CD14-positive monocyte (primary cell): ENCODE results near the gene LRRC47. TPM values are rescaled to one million over a fixed set of nuclear protein-coding genes. Genes with fewer than 3 reads are reported as not detected.

Source experiments
- DNase-seq, 3 donors: peaks; one replicate each; pipeline ENCODE4 v3.0.0-alpha.2; 2011 to 2022
- H2AFZ ChIP-seq: 2 replicates; pipeline ENCODE4 v1.6.0; 2012; ENCODE audit warnings: mild to moderate bottlenecking, low read depth, low read length, inconsistent platforms; ENCODE audit not compliant: insufficient read depth, poor library complexity, severe bottlenecking
- H3K27ac ChIP-seq, 2 donors: 1 replicate in 1 of 2; 2 replicates in 1 of 2; pipeline ENCODE4 v1.5.1; 2012 to 2013; ENCODE audit warnings: low read length in 2 of 2, control low read depth in 1 of 2, inconsistent platforms in 1 of 2, low read depth in 1 of 2, mild to moderate bottlenecking in 1 of 2
- H3K27me3 ChIP-seq, 2 donors: one replicate each; pipeline versions ENCODE4 v1.6.0 to v1.6.1; 2011 to 2013; ENCODE audit warnings: low read length in 2 of 2; ENCODE audit not compliant: control insufficient read depth in 2 of 2, insufficient read depth in 2 of 2
- H3K36me3 ChIP-seq, 2 donors: replicated peaks in 1 of 2; 1 replicate in 1 of 2; 2 replicates in 1 of 2; pipeline versions ENCODE4 v1.5.1 to v1.6.1; 2012 to 2013; ENCODE audit warnings: low read length in 2 of 2, control low read depth in 1 of 2, inconsistent platforms in 1 of 2, mild to moderate bottlenecking in 1 of 2; ENCODE audit not compliant: insufficient read depth in 2 of 2, control insufficient read depth in 1 of 2
- H3K4me1 ChIP-seq, 2 donors: 1 replicate in 1 of 2; 2 replicates in 1 of 2; pipeline versions ENCODE4 v1.5.1 to v1.6.1; 2012 to 2013; ENCODE audit warnings: low read length in 2 of 2, control low read depth in 1 of 2, inconsistent platforms in 1 of 2, mild to moderate bottlenecking in 1 of 2, moderate library complexity in 1 of 2; ENCODE audit not compliant: insufficient read depth in 2 of 2, control insufficient read depth in 1 of 2
- H3K4me2 ChIP-seq: replicated peaks from 2 replicates; pipeline ENCODE3; 2012; ENCODE audit warnings: low read length, moderate library complexity, mild to moderate bottlenecking; ENCODE audit not compliant: poor library complexity, severe bottlenecking; ENCODE audit errors: extremely low read depth
- H3K4me3 ChIP-seq, 3 experiments: fragments of 200-600 bp in 1 of 3; sonication (generic) in 1 of 3; replicated peaks in 1 of 3; 1 replicate in 2 of 3; 2 replicates in 1 of 3; pipeline ENCODE4 v1.5.1; 2011 to 2013; ENCODE audit warnings: low read length in 3 of 3, mild to moderate bottlenecking in 3 of 3, control low read depth in 2 of 3, low read depth in 2 of 3, inconsistent platforms in 1 of 3, moderate library complexity in 1 of 3
- H3K79me2 ChIP-seq: 2 replicates; pipeline ENCODE4 v1.6.0; 2012; ENCODE audit warnings: mild to moderate bottlenecking, control low read depth, inconsistent platforms, low read length, moderate library complexity; ENCODE audit not compliant: insufficient read depth
- H3K9ac ChIP-seq: 2 replicates; pipeline ENCODE4 v1.6.0; 2017; ENCODE audit warnings: low read length, mild to moderate bottlenecking; ENCODE audit not compliant: insufficient read depth, poor library complexity, severe bottlenecking
- H3K9me3 ChIP-seq, 2 donors: replicated peaks in 1 of 2; 1 replicate in 1 of 2; 2 replicates in 1 of 2; pipeline versions ENCODE4 v1.5.1 to v1.6.1; 2012 to 2013; ENCODE audit warnings: low read length in 2 of 2, control low read depth in 1 of 2; ENCODE audit not compliant: control insufficient read depth in 1 of 2, insufficient read depth in 1 of 2
- H4K20me1 ChIP-seq: 2 replicates; pipeline ENCODE4 v1.6.0; 2012; ENCODE audit warnings: mild to moderate bottlenecking, low read length, control low read depth, moderate library complexity; ENCODE audit not compliant: insufficient read depth
- H3K27ac Mint-ChIP-seq, 7 donors: one replicate each; pipeline ENCODE4 v1.8.0; 2020; ENCODE audit warnings: mild to moderate bottlenecking in 7 of 7, mixed read lengths in 7 of 7, moderate library complexity in 6 of 7, inconsistent platforms in 2 of 7
- H3K27me3 Mint-ChIP-seq, 3 donors: one replicate each; pipeline ENCODE4 v1.8.0; 2021 to 2022; ENCODE audit warnings: low read depth in 3 of 3, mild to moderate bottlenecking in 3 of 3, mixed read lengths in 3 of 3, moderate library complexity in 3 of 3, inconsistent platforms in 1 of 3
- H3K36me3 Mint-ChIP-seq, 2 donors: one replicate each; pipeline ENCODE4 v1.8.0; 2020; ENCODE audit warnings: mixed read lengths in 2 of 2, inconsistent platforms in 1 of 2, mild to moderate bottlenecking in 1 of 2
- H3K4me1 Mint-ChIP-seq: one replicate; pipeline ENCODE4 v1.8.0; 2020; ENCODE audit warnings: mild to moderate bottlenecking, mixed read lengths
- H3K4me3 Mint-ChIP-seq, 2 donors: one replicate each; pipeline ENCODE4 v1.8.0; 2020; ENCODE audit warnings: mild to moderate bottlenecking in 2 of 2, mixed read lengths in 2 of 2, moderate library complexity in 1 of 2
- H3K9me3 Mint-ChIP-seq, 7 donors: one replicate each; pipeline ENCODE4 v1.8.0; 2020 to 2022; ENCODE audit warnings: mixed read lengths in 7 of 7, mild to moderate bottlenecking in 6 of 7, moderate library complexity in 6 of 7, inconsistent platforms in 2 of 7
- CTCF ChIP-seq: fragments of 200-600 bp; IDR thresholded peaks from one replicate; pipeline ENCODE4 v1.8.0; 2022; ENCODE audit warnings: antibody characterized with exemption, mild to moderate bottlenecking
- WGBS: methylation state at CpG from one replicate; pipeline ENCODE4 v1.1.5; 2013; ENCODE audit warnings: missing lambda C conversion rate; ENCODE audit not compliant: insufficient coverage; 5-methylcytosine and 5-hydroxymethylcytosine counted together
- intact Hi-C, 2 donors: fragments of 100-400 bp; cut with micrococcal nuclease; formaldehyde crosslinking; loops; one replicate each; pipeline versions ENCODE4 v1.15.0 to v1.15.1; 2023
- polyA plus RNA-seq, 3 donors: library from polyadenylated mRNA; depleted of rRNA in 1 of 3; unstranded in 2 of 3; stranded (reverse) in 1 of 3; fragments of 300-500 nt in 2 of 3; fragments of >200 nt in 1 of 3; fragmentation: Illumina TruSeq in 2 of 3; gene quantifications; 1 replicate in 2 of 3; 2 replicates in 1 of 3; pipeline ENCODE4 v1.2.3, GENCODE V29; 2012 to 2021

The LRRC47 gene
- polyA plus RNA-seq, 3 donors = 17.8 to 24.8 (median 18.0) TPM

- Histone ChIP-seq H3K9me3 (no peaks in the 10 kb centered on the region), H3K4me1 (no peaks in the 10 kb centered on the region), H3K27ac (no peak overlapping the region), H3K27me3 (no peaks in the 10 kb centered on the region), H2AFZ (no peak overlapping the region), H4K20me1 (no peaks in the 10 kb centered on the region), H3K36me3 (peaks cover 0 to 18% of the 10 kb centered on the region in 2 donors), H3K4me2 (no peak overlapping the region), H3K9ac (no peak overlapping the region), H3K4me3 (no peak overlapping the region), H3K79me2 (no peaks in the 10 kb centered on the region)
- Mint-ChIP-seq H3K4me3 (no peak overlapping the region), H3K9me3 (no peaks in the 10 kb centered on the region), H3K36me3 (peaks cover 15 to 20% of the 10 kb centered on the region in 2 donors), H3K27me3 (peaks cover 2 to 15% (median 5%) of the 10 kb centered on the region in 3 donors), H3K4me1 (no peaks in the 10 kb centered on the region), H3K27ac (no peak overlapping the region)
- no peak for DNase-seq
- WGBS = 91% methylated on average over 15 of the region's 29 CpGs
- no peak for TF ChIP-seq CTCF
- intact Hi-C loops = no loop called here
Observed at GRCh38 chr1:3733094-3733882, 63.0 kb downstream of the LRRC47 start.

GRCh38 chr1:3732434-3733093 is 63.7 kb downstream of the LRRC47 start:
- H3K9me3 ChIP-seq = no peaks in the 10 kb centered on the region
- no peak for TF ChIP-seq CTCF
- no peaks in the 10 kb centered on the region for H3K9me3 Mint-ChIP-seq
- H3K4me3 Mint-ChIP-seq = no peak overlapping the region
- H3K4me1 ChIP-seq = no peaks in the 10 kb centered on the region
- H3K4me1 Mint-ChIP-seq = no peaks in the 10 kb centered on the region
- no peak overlapping the region for H3K4me2 ChIP-seq
- H3K27ac ChIP-seq = no peak overlapping the region
- no peaks in the 10 kb centered on the region for H3K27me3 ChIP-seq
- no peak overlapping the region for H3K4me3 ChIP-seq
- no peak for DNase-seq
- no peak overlapping the region for H3K27ac Mint-ChIP-seq
- peaks cover 2 to 15% (median 5%) of the 10 kb centered on the region in 3 donors for H3K27me3 Mint-ChIP-seq
- H3K79me2 ChIP-seq = no peaks in the 10 kb centered on the region
- WGBS = 49% methylated on average over 35 of the region's 37 CpGs
- no peak overlapping the region for H2AFZ ChIP-seq
- H3K36me3 ChIP-seq = peaks cover 0 to 13% of the 10 kb centered on the region in 2 donors
- no peaks in the 10 kb centered on the region for H4K20me1 ChIP-seq
- no peak overlapping the region for H3K9ac ChIP-seq
- intact Hi-C loops = no loop called here
- peaks cover 15 to 16% of the 10 kb centered on the region in 2 donors for H3K36me3 Mint-ChIP-seq
